HG02884 (cell line): Measurements from ENCODE around the gene DNM3.
A peak's percentile ranks its signal among the peaks of the same experiment; 100 is the strongest.

Experiments used
- ATAC-seq: cut with Tn5 transposase; IDR thresholded peaks from one replicate; pipeline ENCODE4 v1.9.1; 2021; ENCODE audit warnings: mild to moderate bottlenecking, moderate library complexity; ENCODE audit not compliant: unreplicated experiment

DNM3 gene

DNA sequence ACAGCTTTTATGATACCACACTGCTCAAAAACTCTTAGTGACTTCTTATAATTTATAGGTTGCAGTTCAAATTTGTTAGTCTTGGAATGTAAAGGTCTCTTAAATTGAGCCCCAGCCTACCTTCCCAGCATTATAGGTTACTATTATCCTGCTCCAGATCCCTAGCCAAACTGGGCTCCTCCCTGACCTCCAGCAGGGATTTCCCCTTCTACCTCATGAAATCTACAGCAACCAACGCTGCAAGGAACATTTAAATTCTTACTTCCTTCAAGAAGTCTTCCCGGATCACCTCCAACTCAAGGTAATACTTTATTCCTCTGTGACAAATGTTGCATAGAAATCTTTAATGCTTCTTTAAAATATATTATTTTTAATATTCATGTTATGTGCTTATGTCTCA is 324.1 kb downstream of the DNM3 start:
- no peak for ATAC-seq

DNA sequence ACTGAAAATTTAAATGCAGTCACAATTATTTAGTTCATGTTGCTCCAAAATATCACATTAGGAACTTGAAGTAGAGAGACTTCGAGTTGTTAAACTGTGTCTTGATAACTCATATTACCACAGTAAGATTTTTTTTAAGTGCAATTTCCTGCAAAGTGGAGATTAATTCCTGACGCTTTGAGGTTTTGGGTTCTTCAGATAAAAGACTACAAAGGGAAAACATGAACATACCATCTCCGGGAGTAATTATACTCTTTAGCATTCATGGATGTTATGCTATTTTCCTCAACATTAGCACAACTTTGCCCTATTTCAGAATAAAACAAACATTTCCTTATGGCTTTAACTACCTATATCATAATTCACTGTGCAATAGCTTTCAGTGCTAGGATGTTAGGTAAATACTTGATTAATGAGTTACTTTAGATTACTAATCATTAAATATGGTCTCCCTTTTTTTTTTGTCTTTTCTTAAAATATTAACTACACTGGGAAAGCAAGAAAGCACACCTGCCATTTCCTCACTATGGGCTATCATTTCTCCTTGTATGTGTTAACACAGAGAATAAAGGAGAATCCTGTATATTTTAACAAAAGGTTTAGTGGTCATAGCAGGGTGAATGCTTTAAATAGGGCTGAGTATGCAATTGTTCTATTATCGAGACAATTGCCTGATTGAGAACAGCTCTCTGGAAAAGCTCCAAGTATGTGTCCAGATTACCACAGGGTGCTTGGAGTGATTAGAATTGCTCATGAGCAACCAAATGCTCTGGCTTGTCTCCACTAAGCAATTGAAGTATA is 326.7 kb downstream of the DNM3 start:
- no peak for ATAC-seq

DNA sequence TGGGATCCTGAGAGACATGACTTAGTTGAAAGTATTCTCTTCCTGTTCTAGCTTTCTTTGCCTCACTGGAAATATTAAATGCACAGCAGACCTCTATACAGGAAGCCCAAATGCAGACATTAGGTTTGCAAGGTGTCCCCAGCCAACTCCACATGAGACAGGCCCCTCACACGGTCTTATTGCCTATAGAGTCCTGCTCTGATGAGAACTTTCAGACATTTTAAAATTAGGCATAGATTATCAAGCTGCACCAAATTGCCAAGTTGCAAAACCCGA is 327.2 kb downstream of the DNM3 start:
- no peak for ATAC-seq

DNA sequence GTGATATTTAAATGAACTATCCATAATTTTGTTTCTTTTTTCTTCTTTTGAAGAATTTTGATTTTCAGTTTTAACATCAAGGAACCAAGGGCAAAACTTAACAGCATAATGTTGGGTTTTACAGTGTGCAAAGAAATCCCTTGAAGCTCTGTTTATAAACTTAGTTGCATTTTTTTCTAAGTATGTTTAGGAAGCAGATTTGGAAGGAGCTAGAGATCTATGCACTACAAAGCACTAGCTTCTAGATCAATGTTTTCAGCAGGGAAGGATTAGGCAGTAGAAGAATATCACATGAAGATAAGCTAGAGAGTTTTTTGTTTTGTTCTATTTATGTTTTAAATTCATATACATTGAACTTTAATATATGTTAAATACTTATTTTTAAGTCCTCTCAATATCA is 328.5 kb downstream of the DNM3 start:
- ATAC-seq, result no peak

DNA sequence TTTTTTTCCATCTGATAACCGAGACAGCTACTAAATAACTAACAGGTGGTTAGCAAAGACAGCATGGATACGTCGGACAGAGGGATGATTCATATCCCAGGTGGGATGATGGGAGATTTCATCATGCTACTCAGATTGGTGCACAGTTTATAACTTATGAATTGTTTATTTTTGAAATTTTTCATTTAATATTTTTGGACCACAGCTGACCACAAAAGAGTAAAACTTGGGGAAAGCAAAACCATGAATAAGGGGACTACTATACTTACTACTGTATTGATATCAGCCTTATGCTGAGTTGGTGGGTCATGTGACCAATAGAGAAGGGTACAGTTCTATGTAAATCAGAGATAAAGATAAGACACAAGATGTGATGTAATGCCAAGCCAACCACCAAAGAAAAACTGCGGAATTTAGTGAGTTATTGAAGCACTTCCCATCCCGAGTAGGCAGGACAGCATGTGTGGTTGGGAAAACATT is 331.1 kb downstream of the DNM3 start:
- no peak for ATAC-seq

DNA sequence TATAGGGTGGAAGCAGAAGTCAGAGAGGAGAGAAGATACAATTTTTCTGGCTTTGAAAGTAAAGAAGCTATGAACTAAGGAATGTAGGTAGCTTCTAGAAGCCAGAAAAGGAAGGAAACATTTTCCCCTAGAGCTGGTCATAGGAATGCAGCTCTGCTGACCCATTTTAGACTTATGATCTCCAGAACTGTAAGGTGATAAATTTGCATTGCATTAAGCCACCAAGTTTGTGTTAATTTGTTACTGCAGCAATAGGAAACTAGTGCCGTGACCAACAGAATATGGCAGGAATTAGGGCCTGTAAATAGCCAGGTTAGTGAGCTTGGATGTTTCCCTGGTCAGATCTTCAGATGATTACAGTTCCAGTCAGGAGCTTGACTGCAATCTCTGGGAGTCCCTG is 334.9 kb downstream of the DNM3 start:
- no peak for ATAC-seq

DNA sequence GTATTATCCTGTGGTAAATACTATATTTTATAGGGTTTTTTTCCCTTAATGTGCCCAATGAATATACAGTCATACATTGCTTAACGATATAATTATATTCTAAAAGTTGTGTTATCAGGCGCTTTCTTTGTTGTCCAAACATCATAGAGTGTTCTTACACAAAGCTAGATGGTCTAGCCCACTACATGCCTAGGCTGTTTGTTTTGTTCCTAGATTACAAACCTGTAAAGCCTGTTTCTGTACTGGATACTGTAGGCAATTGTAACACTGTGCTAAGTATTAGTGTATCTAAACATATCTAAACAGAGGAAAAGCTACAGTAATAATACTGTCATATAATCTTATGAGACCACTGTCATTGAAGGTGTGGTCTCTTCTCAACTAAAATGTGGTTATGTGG is 336.6 kb downstream of the DNM3 start:
- ATAC-seq, result no peak

DNA sequence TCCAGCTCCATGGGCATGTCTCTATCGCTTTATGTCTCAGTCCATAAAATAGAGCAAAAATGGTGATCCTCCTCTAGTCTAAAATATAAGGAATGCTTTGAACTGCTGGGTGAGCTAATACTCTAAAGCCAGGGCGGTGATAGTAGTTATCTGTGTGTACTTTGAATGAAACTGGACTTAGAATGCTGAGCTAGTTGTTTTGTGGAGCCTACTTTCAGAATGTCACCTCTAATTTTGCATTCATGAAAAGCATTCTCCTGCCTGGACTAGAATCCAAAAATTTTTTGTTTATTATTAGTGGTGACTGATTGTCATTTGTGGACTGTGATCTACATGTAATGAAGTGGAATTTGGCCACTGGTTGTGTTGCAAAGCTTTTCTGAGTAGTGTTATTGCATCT is 337.6 kb downstream of the DNM3 start:
- ATAC-seq, result no peak

DNA sequence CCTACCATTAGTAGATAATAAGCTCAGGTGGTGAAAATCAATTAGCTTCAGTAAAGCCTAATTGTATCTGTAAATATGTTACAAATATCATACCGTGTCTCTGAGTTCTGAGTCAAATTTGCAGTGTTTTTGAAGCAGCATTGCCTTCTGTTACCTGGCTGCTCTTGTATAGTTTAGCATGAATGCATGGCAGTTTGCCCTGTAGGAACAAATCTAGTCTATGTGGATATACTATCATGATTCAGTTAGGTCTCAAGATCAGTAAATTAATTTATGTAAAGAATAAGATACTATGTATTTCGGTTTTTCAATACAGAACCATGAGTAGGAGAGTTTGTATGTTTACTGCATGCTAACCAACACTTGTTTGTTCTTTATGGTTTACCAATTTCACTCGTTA is 338.6 kb downstream of the DNM3 start:
- no peak for ATAC-seq

DNA sequence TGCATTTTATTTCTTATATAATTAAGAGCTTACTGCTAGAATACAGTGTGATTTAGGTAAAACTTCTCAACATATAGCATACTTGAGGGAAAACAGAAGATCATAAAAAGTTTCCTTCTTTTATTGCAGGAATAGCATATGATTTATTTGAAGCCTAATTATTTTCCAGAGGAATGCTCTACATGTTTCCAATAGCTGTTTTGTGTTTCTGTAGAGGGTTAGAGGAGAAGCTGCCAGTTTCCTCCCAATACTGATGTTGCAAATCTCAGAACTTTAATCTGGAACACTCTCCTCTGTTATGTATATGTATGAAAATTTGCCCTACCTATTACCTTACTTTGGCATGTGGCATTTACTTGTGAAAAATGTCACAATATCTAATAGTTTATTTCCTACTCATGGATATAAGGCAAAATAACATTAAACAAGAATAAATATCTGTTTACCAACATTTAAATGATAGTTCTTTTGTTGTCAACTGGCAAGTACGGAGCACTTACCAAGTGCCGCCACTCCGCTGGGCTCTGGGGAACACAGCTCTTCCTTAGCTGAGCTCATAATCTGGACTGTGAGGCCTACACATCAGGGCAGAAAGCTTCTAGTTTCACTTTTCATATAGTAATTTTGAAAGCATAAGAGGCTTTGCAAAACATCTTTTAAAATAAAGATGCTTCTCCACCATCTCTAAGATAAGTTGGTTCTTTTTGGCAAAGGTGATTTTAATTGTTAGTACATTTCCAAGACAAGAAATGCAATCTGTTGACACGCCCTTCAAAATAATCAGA is 339.4 kb downstream of the DNM3 start:
- peak; percentile 51 for ATAC-seq

DNA sequence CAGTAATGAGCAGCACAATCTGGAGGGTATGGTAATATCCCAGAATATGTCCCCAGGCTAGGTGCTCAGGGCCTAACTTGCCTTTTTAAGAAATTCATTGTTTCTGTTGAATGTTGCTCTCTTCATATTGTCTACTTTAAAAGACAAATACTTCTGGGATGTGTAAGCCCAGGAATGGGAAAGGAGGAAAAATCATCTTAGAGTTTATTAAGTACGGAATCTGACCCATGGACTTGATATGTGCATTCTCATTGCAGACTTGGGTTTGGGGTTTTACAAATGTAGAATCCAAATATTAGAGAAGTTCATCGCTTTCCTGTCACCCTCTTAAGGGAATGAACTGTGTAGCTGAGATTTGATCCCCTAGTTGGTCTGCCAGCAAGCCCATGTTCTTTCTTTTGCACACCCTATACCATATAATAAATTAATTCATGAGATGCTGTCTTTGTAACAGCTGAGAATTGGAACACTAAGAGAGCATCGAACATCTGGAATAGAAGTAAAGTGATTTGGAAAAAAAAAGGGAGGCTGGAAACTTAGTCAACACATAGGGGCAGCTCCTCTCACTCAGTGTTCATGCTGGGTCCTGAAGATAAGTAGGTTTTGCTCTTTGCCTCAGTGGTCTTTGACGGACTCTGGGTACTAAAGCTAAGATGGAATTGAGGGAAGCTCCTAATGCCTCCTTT is 343.4 kb downstream of the DNM3 start:
- no peak for ATAC-seq

DNA sequence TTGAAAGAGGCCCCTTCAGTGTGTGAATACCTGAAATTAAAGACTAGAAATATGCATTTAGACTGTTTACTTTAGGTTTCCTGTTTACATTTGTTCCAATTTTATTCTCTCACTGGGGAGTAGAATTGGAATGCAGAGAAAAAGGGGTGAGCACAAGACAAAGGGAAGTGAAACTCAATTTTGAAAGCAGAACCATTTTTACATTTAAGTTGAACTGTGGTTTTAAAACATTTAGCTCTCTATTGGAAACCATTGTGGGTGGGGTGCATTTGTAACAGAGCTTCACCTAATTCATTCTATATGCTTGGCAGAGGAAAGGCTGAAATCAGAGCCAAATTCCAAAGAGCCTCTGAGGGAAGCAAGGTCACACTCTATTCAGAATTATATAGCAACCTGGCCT is 343.9 kb downstream of the DNM3 start:
- ATAC-seq, result peak; percentile 49

DNA sequence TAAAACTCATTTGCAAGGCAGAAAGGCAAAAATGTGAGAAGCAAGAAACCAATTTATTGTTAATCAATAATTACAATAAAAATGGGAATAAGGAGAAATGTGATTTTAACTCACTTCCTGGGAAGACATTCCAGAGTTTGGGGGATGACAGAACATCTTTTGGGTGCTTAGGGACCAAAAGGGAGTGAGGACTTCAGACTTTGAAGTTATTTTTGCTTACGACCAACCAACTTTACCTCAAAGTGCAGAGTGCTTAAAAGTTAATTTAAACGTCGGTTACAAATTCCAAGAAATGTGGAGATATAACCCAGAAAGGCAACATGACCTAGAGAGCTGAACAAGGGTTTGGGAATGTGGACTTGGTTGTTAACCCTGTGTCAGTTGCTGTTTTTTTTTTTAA is 344.7 kb downstream of the DNM3 start:
- no peak for ATAC-seq

DNA sequence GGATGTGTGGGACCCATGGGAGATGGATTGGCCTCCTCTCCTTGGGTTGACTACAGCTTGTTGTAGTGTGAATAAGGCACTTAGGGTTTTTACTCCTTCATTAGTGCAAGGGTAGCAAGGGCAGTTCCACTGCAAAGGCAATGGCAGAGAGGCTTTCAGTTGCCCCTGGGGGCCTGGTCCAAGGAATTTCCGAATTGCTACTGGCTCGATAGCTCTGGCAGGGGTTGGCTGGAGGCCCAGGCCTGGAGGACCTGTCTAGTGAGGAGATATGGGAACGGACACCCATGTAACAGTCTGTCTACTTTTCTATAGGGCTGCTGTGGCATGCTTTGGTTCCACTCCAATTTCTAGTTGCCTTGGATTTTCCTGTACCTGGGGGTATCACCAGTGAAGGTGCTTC is 360.3 kb downstream of the DNM3 start:
- no peak for ATAC-seq

DNA sequence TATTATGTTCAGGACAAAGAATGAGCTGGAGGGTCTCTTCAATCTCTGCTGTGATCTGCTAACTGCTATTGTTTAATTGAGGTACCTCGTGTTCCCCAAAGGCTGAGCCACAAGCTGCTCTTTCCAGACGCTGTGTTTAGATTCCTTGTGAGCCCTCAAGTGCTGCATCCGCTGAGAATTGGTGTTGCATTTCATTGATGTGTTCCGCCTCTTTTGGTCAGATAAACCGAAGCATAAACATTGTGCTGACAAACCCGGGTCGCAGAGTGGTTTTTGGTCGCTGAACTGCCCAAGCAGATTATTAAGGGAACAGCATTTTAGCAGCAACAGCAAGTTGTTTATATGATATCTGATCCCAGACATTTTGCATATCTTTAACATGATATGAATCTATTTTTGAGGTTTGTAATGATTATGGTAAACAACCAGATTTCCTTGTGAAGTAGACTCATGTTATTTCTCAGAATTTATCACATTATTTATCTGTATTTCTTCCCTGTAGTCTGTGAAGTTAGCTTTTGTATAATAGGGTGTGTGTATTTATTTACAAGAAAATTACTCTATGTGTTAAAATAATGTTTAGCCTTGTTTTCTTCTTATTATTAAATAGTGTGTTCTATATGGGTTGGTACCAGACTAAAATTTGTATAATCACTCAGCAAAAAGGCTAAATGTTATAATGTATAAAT is 362.0 kb downstream of the DNM3 start:
- ATAC-seq, result no peak

DNA sequence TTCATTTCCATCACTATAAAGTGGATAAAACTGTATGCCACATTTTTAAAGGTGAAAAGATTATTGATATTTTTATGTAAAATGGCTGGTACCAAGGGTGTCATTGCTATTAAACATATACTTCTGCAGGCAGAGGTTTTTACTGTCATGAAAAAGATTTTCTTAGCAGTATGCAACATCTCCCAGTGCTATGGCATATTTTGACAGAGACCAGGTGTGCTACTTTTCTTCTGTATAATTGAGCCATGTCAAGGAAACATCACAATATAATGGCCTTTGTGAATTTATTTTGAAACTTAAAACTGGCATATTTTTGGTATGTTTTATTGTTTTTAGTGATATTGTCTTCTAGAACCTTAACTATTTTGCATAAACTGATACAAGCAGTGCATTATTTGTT is 362.6 kb downstream of the DNM3 start:
- ATAC-seq, result no peak

DNA sequence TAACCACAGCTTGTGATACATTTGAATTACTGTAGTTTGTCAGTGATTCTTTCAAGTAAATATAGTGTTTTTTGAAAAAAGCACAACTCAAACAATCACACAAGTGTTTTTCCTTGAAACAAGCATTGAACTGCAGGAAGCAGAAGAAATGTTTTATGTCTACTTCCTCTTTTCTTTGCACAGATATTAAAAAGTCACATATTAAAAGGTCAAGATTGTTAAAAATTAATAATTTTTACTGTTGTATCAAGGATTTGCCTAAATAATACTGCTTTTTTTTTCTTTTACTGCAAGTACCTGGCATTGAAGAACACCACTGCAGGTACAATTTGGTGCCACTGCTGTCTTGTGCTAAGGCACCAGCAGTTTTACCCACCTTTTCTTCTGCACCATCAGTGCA is 365.0 kb downstream of the DNM3 start:
- no peak for ATAC-seq

DNA sequence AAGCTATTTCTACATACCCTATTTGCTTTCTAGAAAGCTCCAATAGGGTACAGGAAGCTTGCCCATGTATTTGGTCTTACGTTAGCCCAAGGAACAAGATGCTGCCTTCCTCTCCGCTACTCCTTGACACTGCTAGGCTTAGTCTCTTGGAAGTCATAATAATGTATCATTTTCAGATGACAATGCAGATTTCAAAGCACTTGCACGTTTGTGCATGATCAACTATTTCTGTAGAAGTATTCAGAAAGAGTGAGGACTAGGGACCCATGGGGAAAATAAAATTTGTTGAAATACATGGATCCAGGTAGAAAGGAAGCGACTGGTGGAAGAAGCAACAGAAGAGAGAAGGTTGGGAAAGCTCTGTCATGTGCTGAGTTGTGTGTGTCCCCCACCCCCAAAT is 367.3 kb downstream of the DNM3 start:
- ATAC-seq, result no peak

DNA sequence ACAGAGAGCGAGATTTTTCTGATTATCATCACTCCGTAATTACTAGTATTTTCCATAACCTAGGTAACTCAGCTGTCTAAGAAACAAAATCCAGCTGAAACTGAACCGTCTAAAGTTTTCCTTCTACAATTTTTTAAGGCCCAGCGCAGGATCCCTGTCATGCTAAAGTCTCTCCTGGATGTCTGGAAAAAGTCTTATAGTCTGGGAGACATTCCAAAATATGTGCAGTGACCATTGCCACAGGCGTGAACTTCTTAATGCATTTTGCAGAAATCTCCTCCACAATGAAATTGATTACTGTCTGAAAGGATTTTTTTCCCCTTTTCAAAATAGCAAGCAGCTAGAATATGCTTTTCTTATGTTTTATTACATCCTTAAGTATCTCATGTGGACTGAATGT is 369.9 kb downstream of the DNM3 start:
- ATAC-seq, result no peak

DNA sequence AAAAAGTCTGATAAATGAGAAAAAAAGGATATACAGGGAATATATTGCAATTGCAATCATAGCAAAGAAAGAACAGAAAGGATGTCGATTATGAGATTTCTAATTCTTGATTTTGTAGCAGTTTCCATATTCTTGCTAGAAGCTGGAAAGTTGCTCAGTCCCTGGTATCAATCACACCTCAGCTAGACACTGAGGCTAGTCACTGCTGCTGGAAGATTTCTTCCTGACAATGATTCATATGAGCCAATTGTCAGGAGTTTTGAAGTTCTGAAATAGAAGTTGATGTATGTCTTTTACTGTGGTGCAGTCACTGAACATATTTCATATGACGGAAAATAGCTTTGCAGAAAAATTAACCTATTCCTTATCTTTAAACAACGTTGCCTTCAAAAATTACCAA is 370.8 kb downstream of the DNM3 start:
- no peak for ATAC-seq

DNA sequence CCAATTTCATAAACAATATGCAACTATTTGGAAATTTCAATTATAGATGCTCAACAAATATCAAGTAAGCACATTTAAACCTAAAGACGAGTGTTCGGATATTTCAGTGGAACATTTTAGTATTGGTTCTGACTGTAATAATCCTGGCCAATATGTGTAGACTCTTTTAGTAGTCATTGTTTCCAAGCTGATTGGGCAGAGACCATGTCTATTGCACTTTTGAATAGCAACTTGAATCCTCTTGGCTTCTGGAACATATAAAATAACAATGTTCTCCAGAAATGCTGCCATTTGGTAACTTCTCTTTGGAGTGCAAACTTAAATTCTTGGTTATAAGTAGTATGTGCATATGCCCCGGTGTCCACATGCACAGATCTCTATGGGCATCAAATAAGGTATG is 373.7 kb downstream of the DNM3 start:
- ATAC-seq, result no peak
